HepG2 (cell line): ENCODE data around the gene VIPR1. TPM values are rescaled to one million over a fixed set of nuclear protein-coding genes. Genes with fewer than 3 reads are reported as not detected.

Experiments used
- ATAC-seq: fragments of 200-7000 bp; cut with Tn5 transposase; 3 replicates; pipeline ENCODE4 v1.9.1; 2020; ENCODE audit warnings: mild to moderate bottlenecking, moderate library complexity
- BruUV-seq: library from RNA; stranded (reverse); fragments of 400-500 nt; replicated peaks from 2 replicates; lab custom pipeline; 2021; lab: Mats Ljungman, UMichigan
- CTCF ChIA-PET: fragments of 300-600 bp; formaldehyde crosslinking; extraction: SDS; loops from one replicate; lab custom pipeline; 2021; ENCODE audit warnings: low total read pairs, inconsistent platforms, low intra/inter-chr PET ratio; lab: Yijun Ruan, JAX
- POLR2A ChIA-PET: fragments of 350-600 bp; sonication (Branson Sonifier 250); formaldehyde crosslinking; loops from one replicate; lab custom pipeline; 2020; ENCODE audit warnings: antibody characterized with exemption, inconsistent platforms; lab: Yijun Ruan, JAX
- DNase-seq: peaks from one replicate; pipeline ENCODE4 v3.0.0-alpha.2; 2015; ENCODE audit warnings: low spot score
- FAIRE-seq: peaks from 3 replicates; lab custom pipeline; 2011; peaks lifted over from hg19 to GRCh38; lab: Jason Lieb, UNC
- H2AFZ ChIP-seq: one replicate; pipeline ENCODE4 v1.6.1; 2011; ENCODE audit warnings: low read length, inconsistent platforms
- H3K27ac ChIP-seq: fragments of 300-600 bp; 3 replicates; pipeline ENCODE4 v1.8.0; 2011; ENCODE audit warnings: mixed run types, mild to moderate bottlenecking, mixed read lengths, low read length, inconsistent platforms; ENCODE audit not compliant: insufficient read depth; ENCODE audit errors: extremely low read length
- H3K27me3 ChIP-seq, 2 experiments: fragments of 200-600 bp in 1 of 2; 2 replicates in 1 of 2; 3 replicates in 1 of 2; pipeline versions ENCODE4 v1.6.0 to v1.8.0; 2011; ENCODE audit warnings: low read length in 2 of 2, mild to moderate bottlenecking in 2 of 2, moderate library complexity in 2 of 2, inconsistent platforms in 1 of 2; ENCODE audit not compliant: insufficient read depth in 2 of 2, control insufficient read depth in 1 of 2
- H3K36me3 ChIP-seq, 2 experiments: fragments of 200-600 bp in 1 of 2; replicated peaks in 1 of 2; 2 replicates in 1 of 2; 3 replicates in 1 of 2; pipeline versions ENCODE4 v1.5.1 to v1.8.0; 2011; ENCODE audit warnings: low read length in 2 of 2, inconsistent platforms in 1 of 2; ENCODE audit not compliant: insufficient read depth in 2 of 2, control insufficient read depth in 1 of 2
- H3K4me1 ChIP-seq: 2 replicates; pipeline ENCODE4 v1.5.1; 2012; ENCODE audit warnings: low read length, inconsistent platforms; ENCODE audit not compliant: insufficient read depth
- H3K4me2 ChIP-seq: 2 replicates; pipeline ENCODE4 v1.6.0; 2011; ENCODE audit warnings: low read depth, low read length, inconsistent platforms
- H3K4me3 ChIP-seq, 3 experiments: fragments of 200-600 bp in 1 of 3; sonication (generic), shearing (Covaris generic) in 1 of 3; replicated peaks in 1 of 3; 2 replicates each; pipeline ENCODE4 v1.5.1; 2011 to 2016; ENCODE audit warnings: low read length in 3 of 3, inconsistent platforms in 2 of 3, low read depth in 2 of 3, mild to moderate bottlenecking in 2 of 3, control low read depth in 1 of 3, mixed read lengths in 1 of 3; ENCODE audit not compliant: insufficient read depth in 1 of 3
- H3K79me2 ChIP-seq: one replicate; pipeline ENCODE4 v1.6.1; 2011; ENCODE audit warnings: low read length, inconsistent platforms; ENCODE audit not compliant: insufficient read depth
- H3K9ac ChIP-seq: 2 replicates; pipeline ENCODE4 v1.6.0; 2011; ENCODE audit warnings: mild to moderate bottlenecking, low read depth, low read length, inconsistent platforms; ENCODE audit not compliant: insufficient read depth
- H3K9me3 ChIP-seq: 2 replicates; pipeline ENCODE4 v1.5.1; 2012; ENCODE audit warnings: mild to moderate bottlenecking, low read length
- H4K20me1 ChIP-seq: 2 replicates; pipeline ENCODE4 v1.6.0; 2011; ENCODE audit warnings: inconsistent platforms, mild to moderate bottlenecking, low read length, moderate library complexity; ENCODE audit not compliant: insufficient read depth
- DPF2 ChIP-seq: sonication (generic); formaldehyde crosslinking; IDR thresholded peaks from 2 replicates; pipeline ENCODE4 v1.4.0; 2020; ENCODE audit warnings: mild to moderate bottlenecking, low read depth, missing genetic modification reagents, borderline replicate concordance
- HOXA3 ChIP-seq: sonication (generic); formaldehyde crosslinking; IDR thresholded peaks from 2 replicates; pipeline ENCODE4 v1.5.0; 2020; ENCODE audit warnings: missing genetic modification reagents
- SRSF9 ChIP-seq: fragments of 200-400 bp; formaldehyde crosslinking; IDR thresholded peaks from 2 replicates; pipeline ENCODE4 v1.6.1; 2018; ENCODE audit warnings: borderline replicate concordance, mild to moderate bottlenecking, low read depth, low read length; ENCODE audit not compliant: insufficient read depth, poor library complexity, severe bottlenecking
- THAP11 ChIP-seq: IDR thresholded peaks from 2 replicates; pipeline ENCODE4 v1.6.1; 2016; ENCODE audit warnings: missing biosample characterization, missing genetic modification reagents
- ZFP41 ChIP-seq: sonication (generic); formaldehyde crosslinking; IDR thresholded peaks from 2 replicates; pipeline ENCODE4 v1.4.0; 2020; ENCODE audit warnings: mild to moderate bottlenecking, missing genetic modification reagents, borderline replicate concordance
- ZNF598 ChIP-seq: sonication (generic); formaldehyde crosslinking; IDR thresholded peaks from 2 replicates; pipeline ENCODE4 v1.5.1; 2020; ENCODE audit warnings: mild to moderate bottlenecking, missing genetic modification reagents, borderline replicate concordance
- ZNF605 ChIP-seq: sonication (generic); formaldehyde crosslinking; IDR thresholded peaks from 2 replicates; pipeline ENCODE4 v1.8.0; 2022; ENCODE audit warnings: mild to moderate bottlenecking, missing genetic modification reagents
- ZNF761 ChIP-seq: sonication (generic); formaldehyde crosslinking; conservative IDR thresholded peaks from 2 replicates; pipeline ENCODE4 v1.4.0; 2020; ENCODE audit warnings: mild to moderate bottlenecking, missing genetic modification reagents
- WGBS: methylation state at CpG from one replicate; pipeline ENCODE4 v1.1.6; 2017; ENCODE audit warnings: low lambda C conversion rate; 5-methylcytosine and 5-hydroxymethylcytosine counted together
- in situ Hi-C: cut with HindIII; loops from 2 replicates; pipeline ENCODE4 v1.10.0; 2017; ENCODE audit warnings: low pct_unique_long_range_greater_than_20kb; ENCODE audit not compliant: extremely low pct_ligation_motif_present
- intact Hi-C: fragments of 100-400 bp; cut with micrococcal nuclease; formaldehyde crosslinking; loops from one replicate; pipeline ENCODE4 v1.10.0; 2022; ENCODE audit not compliant: unreplicated experiment
- polyA plus RNA-seq, 8 experiments: library from polyadenylated mRNA; depleted of rRNA in 3 of 8; stranded (reverse) in 7 of 8; unstranded in 1 of 8; fragments of >200 nt; fragmentation: Illumina TruSeq in 4 of 8; extraction: Trizol in 4 of 8; gene quantifications; 2 replicates each; pipeline versions ENCODE4 v1.2.1 to v1.2.3, GENCODE V29; 2011 to 2016; ENCODE audit warnings: low read depth in 4 of 8, missing spikeins in 1 of 8, mixed read lengths in 1 of 8; ENCODE audit not compliant: insufficient read depth in 1 of 8
- total RNA-seq, 5 experiments: library from RNA; depleted of rRNA; stranded (reverse); fragments of >200 nt; fragmentation: Illumina TruSeq; extraction: Trizol; gene quantifications; 2 replicates each; pipeline ENCODE4 v1.2.3, GENCODE V29; 2016; ENCODE audit warnings: low read depth in 1 of 5
- TF ChIP-seq, protein P1 (sequence below): IDR thresholded peaks from 2 replicates; pipeline ENCODE4 v1.6.1; 2016; ENCODE audit warnings: control low read depth
- TF ChIP-seq, protein P2 (sequence below): sonication (generic); formaldehyde crosslinking; IDR thresholded peaks from 2 replicates; pipeline ENCODE4 v1.5.1; 2020; ENCODE audit warnings: mild to moderate bottlenecking, missing genetic modification reagents, borderline replicate concordance
- TF ChIP-seq, protein P3 (sequence below): IDR thresholded peaks from 2 replicates; pipeline ENCODE4 v1.6.1; 2012; ENCODE audit warnings: low read depth, low read length, improper control_type of control experiment
- TF ChIP-seq, protein P4 (sequence below): sonication (generic); formaldehyde crosslinking; IDR thresholded peaks from 2 replicates; pipeline ENCODE4 v1.5.0; 2020; ENCODE audit warnings: missing genetic modification reagents

VIPR1 gene
- total and polyA plus RNA-seq, 2 of the 13 experiments (the other 11 are each of a cell fraction or from before 2014, with no cell fraction given), result 0.04 to 0.11 TPM

DNA sequence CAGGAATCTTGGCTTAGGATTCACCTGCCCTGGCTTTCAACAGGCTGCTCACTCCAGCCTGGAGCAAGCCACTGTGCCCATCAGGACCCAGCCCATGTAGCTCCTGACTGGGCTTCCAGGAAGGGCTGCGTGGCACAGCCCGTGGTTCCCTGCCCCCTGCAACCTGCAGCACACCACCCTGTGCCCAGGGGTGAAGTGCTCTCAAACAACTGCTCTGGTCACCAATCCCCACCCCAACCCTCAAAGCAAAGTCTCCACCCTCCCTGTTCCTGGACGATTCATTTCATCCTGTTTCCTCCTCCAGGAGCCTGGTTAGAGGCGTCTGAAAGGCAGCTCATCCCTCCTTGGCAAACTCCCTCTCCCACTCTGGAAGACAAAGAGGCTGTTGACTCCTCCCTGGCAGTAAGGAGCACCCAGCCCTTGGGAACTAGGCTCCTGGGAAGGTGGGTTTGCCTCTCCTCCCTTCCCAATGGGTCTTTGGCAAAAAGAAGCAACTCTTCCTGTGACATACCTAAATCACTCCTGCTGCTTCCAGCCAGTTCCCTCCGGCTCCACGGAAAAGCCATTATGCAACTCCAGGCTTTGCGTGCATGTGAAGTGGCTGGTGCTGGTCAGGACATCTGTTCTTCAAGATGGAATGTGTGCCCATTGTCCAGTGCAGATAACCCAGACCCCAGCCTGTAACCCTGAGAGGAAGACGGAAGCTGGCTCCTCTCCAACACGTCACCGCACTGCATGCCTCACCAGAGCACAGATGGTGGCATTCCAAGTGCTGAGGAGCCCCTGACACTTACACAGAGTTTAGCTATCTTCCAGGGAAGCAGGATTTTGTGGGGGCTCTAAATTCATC is 29.1 kb upstream of the VIPR1 start:
- FAIRE-seq, result no peak
- CTCF ChIA-PET, result no interaction called here
- H3K4me2 ChIP-seq, result no peak overlapping the region
- H2AFZ ChIP-seq, result no peak overlapping the region
- no peaks in the 10 kb centered on the region for H4K20me1 ChIP-seq
- no peak overlapping the region for H3K27ac ChIP-seq
- no peaks in the 10 kb centered on the region for H3K9me3 ChIP-seq
- WGBS, result 4% methylated on average over 4 of the region's 10 CpGs
- intact Hi-C loops, result no loop called here
- H3K27me3 ChIP-seq, result peaks cover 4 to 7% of the 10 kb centered on the region in 2 experiments; a peak in 3 of 5 replicates
- no peak overlapping the region for H3K4me3 ChIP-seq
- H3K9ac ChIP-seq, result no peak overlapping the region
- H3K4me1 ChIP-seq, result no peaks in the 10 kb centered on the region
- H3K36me3 ChIP-seq, result no peaks in the 10 kb centered on the region
- no peaks in the 10 kb centered on the region for H3K79me2 ChIP-seq
- in situ Hi-C loops, result no loop called here
- peak; percentile 31; the same call in 2 of the 3 replicates for ATAC-seq
- no TSS peak for BruUV-seq
- no peak for DNase-seq
- POLR2A ChIA-PET, result no interaction called here
- TF ChIP-seq, protein P1, sequence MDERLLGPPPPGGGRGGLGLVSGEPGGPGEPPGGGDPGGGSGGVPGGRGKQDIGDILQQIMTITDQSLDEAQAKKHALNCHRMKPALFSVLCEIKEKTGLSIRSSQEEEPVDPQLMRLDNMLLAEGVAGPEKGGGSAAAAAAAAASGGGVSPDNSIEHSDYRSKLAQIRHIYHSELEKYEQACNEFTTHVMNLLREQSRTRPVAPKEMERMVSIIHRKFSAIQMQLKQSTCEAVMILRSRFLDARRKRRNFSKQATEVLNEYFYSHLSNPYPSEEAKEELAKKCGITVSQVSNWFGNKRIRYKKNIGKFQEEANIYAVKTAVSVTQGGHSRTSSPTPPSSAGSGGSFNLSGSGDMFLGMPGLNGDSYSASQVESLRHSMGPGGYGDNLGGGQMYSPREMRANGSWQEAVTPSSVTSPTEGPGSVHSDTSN (CRISPR knock-in tag), result no peak
- TF ChIP-seq, protein P2, sequence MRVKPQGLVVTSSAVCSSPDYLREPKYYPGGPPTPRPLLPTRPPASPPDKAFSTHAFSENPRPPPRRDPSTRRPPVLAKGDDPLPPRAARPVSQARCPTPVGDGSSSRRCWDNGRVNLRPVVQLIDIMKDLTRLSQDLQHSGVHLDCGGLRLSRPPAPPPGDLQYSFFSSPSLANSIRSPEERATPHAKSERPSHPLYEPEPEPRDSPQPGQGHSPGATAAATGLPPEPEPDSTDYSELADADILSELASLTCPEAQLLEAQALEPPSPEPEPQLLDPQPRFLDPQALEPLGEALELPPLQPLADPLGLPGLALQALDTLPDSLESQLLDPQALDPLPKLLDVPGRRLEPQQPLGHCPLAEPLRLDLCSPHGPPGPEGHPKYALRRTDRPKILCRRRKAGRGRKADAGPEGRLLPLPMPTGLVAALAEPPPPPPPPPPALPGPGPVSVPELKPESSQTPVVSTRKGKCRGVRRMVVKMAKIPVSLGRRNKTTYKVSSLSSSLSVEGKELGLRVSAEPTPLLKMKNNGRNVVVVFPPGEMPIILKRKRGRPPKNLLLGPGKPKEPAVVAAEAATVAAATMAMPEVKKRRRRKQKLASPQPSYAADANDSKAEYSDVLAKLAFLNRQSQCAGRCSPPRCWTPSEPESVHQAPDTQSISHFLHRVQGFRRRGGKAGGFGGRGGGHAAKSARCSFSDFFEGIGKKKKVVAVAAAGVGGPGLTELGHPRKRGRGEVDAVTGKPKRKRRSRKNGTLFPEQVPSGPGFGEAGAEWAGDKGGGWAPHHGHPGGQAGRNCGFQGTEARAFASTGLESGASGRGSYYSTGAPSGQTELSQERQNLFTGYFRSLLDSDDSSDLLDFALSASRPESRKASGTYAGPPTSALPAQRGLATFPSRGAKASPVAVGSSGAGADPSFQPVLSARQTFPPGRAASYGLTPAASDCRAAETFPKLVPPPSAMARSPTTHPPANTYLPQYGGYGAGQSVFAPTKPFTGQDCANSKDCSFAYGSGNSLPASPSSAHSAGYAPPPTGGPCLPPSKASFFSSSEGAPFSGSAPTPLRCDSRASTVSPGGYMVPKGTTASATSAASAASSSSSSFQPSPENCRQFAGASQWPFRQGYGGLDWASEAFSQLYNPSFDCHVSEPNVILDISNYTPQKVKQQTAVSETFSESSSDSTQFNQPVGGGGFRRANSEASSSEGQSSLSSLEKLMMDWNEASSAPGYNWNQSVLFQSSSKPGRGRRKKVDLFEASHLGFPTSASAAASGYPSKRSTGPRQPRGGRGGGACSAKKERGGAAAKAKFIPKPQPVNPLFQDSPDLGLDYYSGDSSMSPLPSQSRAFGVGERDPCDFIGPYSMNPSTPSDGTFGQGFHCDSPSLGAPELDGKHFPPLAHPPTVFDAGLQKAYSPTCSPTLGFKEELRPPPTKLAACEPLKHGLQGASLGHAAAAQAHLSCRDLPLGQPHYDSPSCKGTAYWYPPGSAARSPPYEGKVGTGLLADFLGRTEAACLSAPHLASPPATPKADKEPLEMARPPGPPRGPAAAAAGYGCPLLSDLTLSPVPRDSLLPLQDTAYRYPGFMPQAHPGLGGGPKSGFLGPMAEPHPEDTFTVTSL, result no peak
- TF ChIP-seq, protein P3, sequence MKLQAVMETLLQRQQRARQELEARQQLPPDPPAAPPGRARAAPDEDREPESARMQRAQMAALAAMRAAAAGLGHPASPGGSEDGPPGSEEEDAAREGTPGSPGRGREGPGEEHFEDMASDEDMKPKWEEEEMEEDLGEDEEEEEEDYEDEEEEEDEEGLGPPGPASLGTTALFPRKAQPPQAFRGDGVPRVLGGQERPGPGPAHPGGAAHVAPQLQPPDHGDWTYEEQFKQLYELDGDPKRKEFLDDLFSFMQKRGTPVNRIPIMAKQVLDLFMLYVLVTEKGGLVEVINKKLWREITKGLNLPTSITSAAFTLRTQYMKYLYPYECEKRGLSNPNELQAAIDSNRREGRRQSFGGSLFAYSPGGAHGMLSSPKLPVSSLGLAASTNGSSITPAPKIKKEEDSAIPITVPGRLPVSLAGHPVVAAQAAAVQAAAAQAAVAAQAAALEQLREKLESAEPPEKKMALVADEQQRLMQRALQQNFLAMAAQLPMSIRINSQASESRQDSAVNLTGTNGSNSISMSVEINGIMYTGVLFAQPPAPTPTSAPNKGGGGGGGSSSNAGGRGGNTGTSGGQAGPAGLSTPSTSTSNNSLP, result no peak
- TF ChIP-seq HOXA3 (CRISPR knock-in tag) (no peak), DPF2 (CRISPR knock-in tag) (no peak), THAP11 (CRISPR knock-in tag) (no peak), ZNF605 (CRISPR knock-in tag) (no peak), ZNF761 (no peak), ZFP41 (CRISPR knock-in tag) (no peak), ZNF598 (CRISPR knock-in tag) (no peak), SRSF9 (no peak)
- TF ChIP-seq, protein P4, sequence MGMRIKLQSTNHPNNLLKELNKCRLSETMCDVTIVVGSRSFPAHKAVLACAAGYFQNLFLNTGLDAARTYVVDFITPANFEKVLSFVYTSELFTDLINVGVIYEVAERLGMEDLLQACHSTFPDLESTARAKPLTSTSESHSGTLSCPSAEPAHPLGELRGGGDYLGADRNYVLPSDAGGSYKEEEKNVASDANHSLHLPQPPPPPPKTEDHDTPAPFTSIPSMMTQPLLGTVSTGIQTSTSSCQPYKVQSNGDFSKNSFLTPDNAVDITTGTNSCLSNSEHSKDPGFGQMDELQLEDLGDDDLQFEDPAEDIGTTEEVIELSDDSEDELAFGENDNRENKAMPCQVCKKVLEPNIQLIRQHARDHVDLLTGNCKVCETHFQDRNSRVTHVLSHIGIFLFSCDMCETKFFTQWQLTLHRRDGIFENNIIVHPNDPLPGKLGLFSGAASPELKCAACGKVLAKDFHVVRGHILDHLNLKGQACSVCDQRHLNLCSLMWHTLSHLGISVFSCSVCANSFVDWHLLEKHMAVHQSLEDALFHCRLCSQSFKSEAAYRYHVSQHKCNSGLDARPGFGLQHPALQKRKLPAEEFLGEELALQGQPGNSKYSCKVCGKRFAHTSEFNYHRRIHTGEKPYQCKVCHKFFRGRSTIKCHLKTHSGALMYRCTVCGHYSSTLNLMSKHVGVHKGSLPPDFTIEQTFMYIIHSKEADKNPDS (CRISPR knock-in tag), result no peak
